ENCODE results near the gene SPTBN2. TPM values are rescaled to one million over a fixed set of nuclear protein-coding genes. Genes with fewer than 3 reads are reported as not detected.

The SPTBN2 gene
- total RNA-seq, 1 experiment from 2014 or later: 40.7 TPM

- no peak for TF ChIP-seq ZBTB21 (CRISPR knock-in tag; IDR thresholded peaks at IDR 0.05; ENCODE audit: borderline replicate concordance)
- no peak for TF ChIP-seq ZNF425 (CRISPR knock-in tag; conservative IDR thresholded peaks at IDR 0.05)
- TF ChIP-seq ZNF671 (CRISPR knock-in tag; IDR thresholded peaks at IDR 0.05): no peak
- no peak for TF ChIP-seq SMAD3 (CRISPR knock-in tag; IDR thresholded peaks at IDR 0.05; ENCODE audit: borderline replicate concordance)
These were observed 32.9 kb downstream of the SPTBN2 start (continued) for GRCh38 chr11:66696146-66696545.

GRCh38 chr11:66694732-66695207 is 34.2 kb downstream of the SPTBN2 start:
- ChIA-PET POLR2A (no interaction called here), CTCF (interaction anchor here (0.6 to 2.1 kb wide), 11 partner anchors 11 to 299 kb away, joined by 3 to 22 read pairs (median 4); partner anchors contain the start of genes ACTN3 and ZDHHC24)
- peak; percentile 94 for DNase-seq (ENCODE audit: low spot score)
- ATAC-seq: peak; percentile 95
- Mint-ChIP-seq H3K9me3 (no peaks in the 10 kb centered on the region), H3K27me3 (ENCODE audit: low read depth) (no peaks in the 10 kb centered on the region), H3K36me3 (peaks cover 20% of the 10 kb centered on the region), H3K4me3 (no peak overlapping the region), H3K27ac (0 out of 2 replicates have a peak overlapping the region, but pooled peaks have one; percentile 27), H3K4me1 (no peaks in the 10 kb centered on the region)
- TF ChIP-seq HMGA2 (CRISPR knock-in tag; IDR thresholded peaks at IDR 0.05) (no peak), ZNF281 (CRISPR knock-in tag; IDR thresholded peaks at IDR 0.05) (no peak), TEAD4 (CRISPR knock-in tag; IDR thresholded peaks at IDR 0.05) (peak; percentile 60; the same call in 1 of the 2 replicates), SMAD4 (CRISPR knock-in tag; IDR thresholded peaks at IDR 0.05) (no peak), CTCF (IDR thresholded peaks at IDR 0.05) (peak; percentile 76), SOX15 (CRISPR knock-in tag; IDR thresholded peaks at IDR 0.05) (no peak), FOXP1 (CRISPR knock-in tag; IDR thresholded peaks at IDR 0.05; ENCODE audit: borderline replicate concordance) (no peak), SMAD3 (CRISPR knock-in tag; IDR thresholded peaks at IDR 0.05; ENCODE audit: borderline replicate concordance) (0 out of 2 replicates have a peak, but pooled peaks have one; percentile 15), ZNF423 (CRISPR knock-in tag; IDR thresholded peaks at IDR 0.05) (no peak), MXD4 (CRISPR knock-in tag; IDR thresholded peaks at IDR 0.05; ENCODE audit: borderline replicate concordance) (no peak), ZNF232 (CRISPR knock-in tag; IDR thresholded peaks at IDR 0.05) (no peak), RORB (CRISPR knock-in tag; IDR thresholded peaks at IDR 0.05) (no peak), ZNF396 (CRISPR knock-in tag; IDR thresholded peaks at IDR 0.05; ENCODE audit: borderline replicate concordance) (no peak), TCF7 (CRISPR knock-in tag; IDR thresholded peaks at IDR 0.05; ENCODE audit: low read depth) (no peak), ZNF219 (CRISPR knock-in tag; IDR thresholded peaks at IDR 0.05; ENCODE audit: borderline replicate concordance) (no peak), IRF2 (CRISPR knock-in tag; IDR thresholded peaks at IDR 0.05; ENCODE audit: borderline replicate concordance, low read depth) (no peak)
- TF ChIP-seq, protein P1, sequence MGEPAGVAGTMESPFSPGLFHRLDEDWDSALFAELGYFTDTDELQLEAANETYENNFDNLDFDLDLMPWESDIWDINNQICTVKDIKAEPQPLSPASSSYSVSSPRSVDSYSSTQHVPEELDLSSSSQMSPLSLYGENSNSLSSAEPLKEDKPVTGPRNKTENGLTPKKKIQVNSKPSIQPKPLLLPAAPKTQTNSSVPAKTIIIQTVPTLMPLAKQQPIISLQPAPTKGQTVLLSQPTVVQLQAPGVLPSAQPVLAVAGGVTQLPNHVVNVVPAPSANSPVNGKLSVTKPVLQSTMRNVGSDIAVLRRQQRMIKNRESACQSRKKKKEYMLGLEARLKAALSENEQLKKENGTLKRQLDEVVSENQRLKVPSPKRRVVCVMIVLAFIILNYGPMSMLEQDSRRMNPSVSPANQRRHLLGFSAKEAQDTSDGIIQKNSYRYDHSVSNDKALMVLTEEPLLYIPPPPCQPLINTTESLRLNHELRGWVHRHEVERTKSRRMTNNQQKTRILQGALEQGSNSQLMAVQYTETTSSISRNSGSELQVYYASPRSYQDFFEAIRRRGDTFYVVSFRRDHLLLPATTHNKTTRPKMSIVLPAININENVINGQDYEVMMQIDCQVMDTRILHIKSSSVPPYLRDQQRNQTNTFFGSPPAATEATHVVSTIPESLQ (CRISPR knock-in tag; IDR thresholded peaks at IDR 0.05): no peak
- TF ChIP-seq, protein P2, sequence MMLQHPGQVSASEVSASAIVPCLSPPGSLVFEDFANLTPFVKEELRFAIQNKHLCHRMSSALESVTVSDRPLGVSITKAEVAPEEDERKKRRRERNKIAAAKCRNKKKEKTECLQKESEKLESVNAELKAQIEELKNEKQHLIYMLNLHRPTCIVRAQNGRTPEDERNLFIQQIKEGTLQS (CRISPR knock-in tag; conservative IDR thresholded peaks at IDR 0.05): no peak
- TF ChIP-seq, protein P3, sequence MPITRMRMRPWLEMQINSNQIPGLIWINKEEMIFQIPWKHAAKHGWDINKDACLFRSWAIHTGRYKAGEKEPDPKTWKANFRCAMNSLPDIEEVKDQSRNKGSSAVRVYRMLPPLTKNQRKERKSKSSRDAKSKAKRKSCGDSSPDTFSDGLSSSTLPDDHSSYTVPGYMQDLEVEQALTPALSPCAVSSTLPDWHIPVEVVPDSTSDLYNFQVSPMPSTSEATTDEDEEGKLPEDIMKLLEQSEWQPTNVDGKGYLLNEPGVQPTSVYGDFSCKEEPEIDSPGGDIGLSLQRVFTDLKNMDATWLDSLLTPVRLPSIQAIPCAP (CRISPR knock-in tag; IDR thresholded peaks at IDR 0.05): no peak
- TF ChIP-seq, protein P4, sequence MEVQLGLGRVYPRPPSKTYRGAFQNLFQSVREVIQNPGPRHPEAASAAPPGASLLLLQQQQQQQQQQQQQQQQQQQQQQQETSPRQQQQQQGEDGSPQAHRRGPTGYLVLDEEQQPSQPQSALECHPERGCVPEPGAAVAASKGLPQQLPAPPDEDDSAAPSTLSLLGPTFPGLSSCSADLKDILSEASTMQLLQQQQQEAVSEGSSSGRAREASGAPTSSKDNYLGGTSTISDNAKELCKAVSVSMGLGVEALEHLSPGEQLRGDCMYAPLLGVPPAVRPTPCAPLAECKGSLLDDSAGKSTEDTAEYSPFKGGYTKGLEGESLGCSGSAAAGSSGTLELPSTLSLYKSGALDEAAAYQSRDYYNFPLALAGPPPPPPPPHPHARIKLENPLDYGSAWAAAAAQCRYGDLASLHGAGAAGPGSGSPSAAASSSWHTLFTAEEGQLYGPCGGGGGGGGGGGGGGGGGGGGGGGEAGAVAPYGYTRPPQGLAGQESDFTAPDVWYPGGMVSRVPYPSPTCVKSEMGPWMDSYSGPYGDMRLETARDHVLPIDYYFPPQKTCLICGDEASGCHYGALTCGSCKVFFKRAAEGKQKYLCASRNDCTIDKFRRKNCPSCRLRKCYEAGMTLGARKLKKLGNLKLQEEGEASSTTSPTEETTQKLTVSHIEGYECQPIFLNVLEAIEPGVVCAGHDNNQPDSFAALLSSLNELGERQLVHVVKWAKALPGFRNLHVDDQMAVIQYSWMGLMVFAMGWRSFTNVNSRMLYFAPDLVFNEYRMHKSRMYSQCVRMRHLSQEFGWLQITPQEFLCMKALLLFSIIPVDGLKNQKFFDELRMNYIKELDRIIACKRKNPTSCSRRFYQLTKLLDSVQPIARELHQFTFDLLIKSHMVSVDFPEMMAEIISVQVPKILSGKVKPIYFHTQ (CRISPR knock-in tag; IDR thresholded peaks at IDR 0.05): no peak
- TF ChIP-seq, protein P5, sequence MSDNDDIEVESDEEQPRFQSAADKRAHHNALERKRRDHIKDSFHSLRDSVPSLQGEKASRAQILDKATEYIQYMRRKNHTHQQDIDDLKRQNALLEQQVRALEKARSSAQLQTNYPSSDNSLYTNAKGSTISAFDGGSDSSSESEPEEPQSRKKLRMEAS (CRISPR knock-in tag; IDR thresholded peaks at IDR 0.05): 0 out of 2 replicates have a peak, but pooled peaks have one; percentile 31

Data from WTC11 (cell line).